Rectal smooth muscle tissue (tissue), 1 donor: ENCODE results near the gene ADAMTSL3.
"Not testable (repeated sequence)": the region's sequence is repeated elsewhere in the genome, so short reads cannot be mapped to it uniquely, and the experiment has no call there.

Source experiments
- H3K27ac ChIP-seq: one replicate; pipeline ENCODE4 v1.7.0; 2013; ENCODE audit warnings: low read depth, low read length, inconsistent platforms
- H3K27me3 ChIP-seq: one replicate; pipeline ENCODE4 v1.7.0; 2013; ENCODE audit warnings: low read length; ENCODE audit not compliant: control insufficient read depth, insufficient read depth
- H3K36me3 ChIP-seq: one replicate; pipeline ENCODE4 v1.7.0; 2013; ENCODE audit warnings: low read length; ENCODE audit not compliant: control insufficient read depth, insufficient read depth
- H3K4me1 ChIP-seq: one replicate; pipeline ENCODE4 v1.7.0; 2013; ENCODE audit warnings: low read length; ENCODE audit not compliant: control insufficient read depth, insufficient read depth
- H3K4me3 ChIP-seq: one replicate; pipeline ENCODE4 v1.7.0; 2013; ENCODE audit warnings: low read length
- H3K9ac ChIP-seq: one replicate; pipeline ENCODE4 v1.7.0; 2013; ENCODE audit warnings: low read length

ADAMTSL3 gene

GRCh38 chr15:83739629-83740028 is 85.7 kb downstream of the ADAMTSL3 start:
- Histone ChIP-seq H3K9ac (no peak overlapping the region), H3K4me3 (no peak overlapping the region), H3K4me1 (no peaks in the 10 kb centered on the region), H3K27ac (no peak overlapping the region), H3K36me3 (no peaks in the 10 kb centered on the region), H3K27me3 (no peaks in the 10 kb centered on the region)

DNA sequence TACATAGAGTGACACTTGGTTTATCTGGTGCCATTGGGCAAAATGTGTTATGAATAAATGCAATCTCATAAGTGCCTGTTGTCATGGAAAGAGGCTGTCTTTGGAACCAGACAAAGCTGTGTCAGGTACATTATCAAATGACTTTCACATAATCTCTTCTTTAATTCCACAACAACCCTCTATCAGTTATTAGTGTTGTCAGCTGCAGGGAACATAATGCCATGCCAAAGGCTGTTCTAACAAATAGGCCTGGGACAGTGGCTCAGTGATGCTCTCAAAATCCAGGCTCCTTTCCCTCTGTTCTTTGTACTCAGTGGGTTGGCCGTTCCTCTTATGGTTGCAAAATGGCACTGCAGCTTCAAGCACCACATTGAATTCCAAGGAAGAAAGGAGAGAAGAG is 91.8 kb downstream of the ADAMTSL3 start:
- Histone ChIP-seq H3K4me3 (no peak overlapping the region), H3K4me1 (peaks cover 14% of the 10 kb centered on the region), H3K27me3 (no peaks in the 10 kb centered on the region), H3K27ac (no peak overlapping the region), H3K9ac (no peak overlapping the region), H3K36me3 (no peaks in the 10 kb centered on the region)

DNA sequence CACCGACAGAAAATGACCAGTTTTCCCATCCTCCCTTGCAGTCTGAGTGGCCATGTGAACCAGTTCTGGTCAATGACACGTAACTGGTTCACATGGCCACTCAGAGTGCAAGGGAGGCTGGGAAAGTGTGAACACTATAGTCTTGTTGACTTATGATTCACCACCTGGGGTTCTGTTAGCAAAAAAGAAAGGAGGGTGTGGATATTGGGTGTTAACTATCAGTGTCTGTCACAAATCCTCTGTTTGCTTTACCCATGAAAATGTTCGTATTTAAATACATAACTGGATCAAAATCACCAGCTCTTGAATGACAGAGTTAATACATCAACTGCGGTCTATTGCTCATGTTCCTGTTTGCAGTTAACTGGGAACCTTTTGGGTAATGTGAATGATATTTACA is 92.3 kb downstream of the ADAMTSL3 start:
- Histone ChIP-seq H3K27ac (peak overlapping the region; percentile 18), H3K4me1 (peaks cover 14% of the 10 kb centered on the region), H3K9ac (no peak overlapping the region), H3K27me3 (no peaks in the 10 kb centered on the region), H3K4me3 (no peak overlapping the region), H3K36me3 (no peaks in the 10 kb centered on the region)

DNA sequence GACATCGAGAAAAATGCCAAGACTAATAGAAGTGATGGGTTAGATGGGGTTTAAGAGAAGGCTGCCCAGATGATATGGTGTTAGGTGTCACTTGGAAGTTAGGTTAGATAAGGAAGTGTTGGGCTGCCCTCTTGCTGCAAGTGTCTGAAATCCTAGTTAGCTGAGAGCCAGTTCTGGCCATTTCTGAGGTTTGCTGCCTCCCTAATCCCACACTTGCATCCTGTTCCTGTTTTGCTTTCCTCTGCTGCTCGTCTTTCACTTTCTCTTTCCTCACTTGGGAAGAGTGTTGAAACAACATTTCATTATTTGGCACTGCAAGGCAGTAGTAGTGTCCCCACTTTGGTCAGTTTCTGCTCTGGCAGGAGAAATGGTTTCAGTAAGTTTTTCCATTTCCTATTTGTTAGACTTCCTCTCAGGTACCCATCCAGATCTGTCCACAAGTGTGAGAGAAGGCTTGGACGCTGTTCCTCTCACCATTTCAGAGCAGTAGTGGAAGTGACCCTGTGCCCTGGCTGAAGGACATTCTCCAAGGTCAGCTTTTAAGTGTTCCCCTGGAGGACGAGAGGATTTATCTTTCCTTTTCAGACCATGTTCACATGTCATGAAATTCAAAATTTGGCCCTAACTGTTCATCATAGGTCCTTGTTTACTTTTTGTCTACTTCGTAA is 93.3 kb downstream of the ADAMTSL3 start:
- Histone ChIP-seq H3K9ac (no peak overlapping the region), H3K27me3 (no peaks in the 10 kb centered on the region), H3K27ac (peak overlapping the region; percentile 77), H3K4me1 (peaks cover 14% of the 10 kb centered on the region), H3K4me3 (peak overlapping the region; percentile 36), H3K36me3 (no peaks in the 10 kb centered on the region)

GRCh38 chr15:83747718-83748110 is 93.8 kb downstream of the ADAMTSL3 start:
- H3K27me3 ChIP-seq = no peaks in the 10 kb centered on the region
- H3K36me3 ChIP-seq = no peaks in the 10 kb centered on the region
- peak overlapping the region; percentile 77 for H3K27ac ChIP-seq
- no peak overlapping the region for H3K4me3 ChIP-seq
- peaks cover 14% of the 10 kb centered on the region for H3K4me1 ChIP-seq
- no peak overlapping the region for H3K9ac ChIP-seq

DNA sequence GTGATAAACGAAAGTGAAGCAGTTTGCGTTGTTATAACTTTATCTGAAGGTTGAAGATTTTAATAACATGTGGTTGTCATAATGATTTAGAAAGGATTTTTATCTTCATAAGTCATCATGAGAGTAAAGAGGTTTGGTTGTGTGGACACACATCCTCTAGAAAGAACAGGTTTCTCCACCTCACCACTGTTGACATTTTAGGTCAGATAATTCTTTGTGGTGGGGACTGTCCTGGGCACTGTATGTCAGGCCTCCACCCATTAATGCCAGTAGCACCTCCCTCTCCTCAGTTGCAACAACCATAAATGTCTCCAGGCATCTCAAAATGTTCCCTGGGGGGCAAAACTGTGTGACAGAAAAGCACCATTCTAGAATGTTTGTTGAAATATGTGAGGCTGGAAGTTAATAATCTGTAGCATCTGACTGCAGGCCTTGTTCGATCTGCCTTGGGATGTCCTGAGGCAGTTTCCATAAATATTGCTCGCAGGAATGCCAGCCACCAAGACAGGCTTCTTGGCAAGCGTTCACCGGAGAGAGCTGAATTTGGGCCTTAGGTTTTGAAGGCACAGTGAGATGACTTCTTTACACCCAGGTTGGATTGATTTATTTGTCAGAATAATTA is 100.1 kb downstream of the ADAMTSL3 start:
- H3K36me3 ChIP-seq = no peaks in the 10 kb centered on the region
- H3K4me3 ChIP-seq = no peak overlapping the region
- H3K4me1 ChIP-seq = peaks cover 12% of the 10 kb centered on the region
- no peaks in the 10 kb centered on the region for H3K27me3 ChIP-seq
- no peak overlapping the region for H3K9ac ChIP-seq
- H3K27ac ChIP-seq = peak overlapping the region; percentile 55

DNA sequence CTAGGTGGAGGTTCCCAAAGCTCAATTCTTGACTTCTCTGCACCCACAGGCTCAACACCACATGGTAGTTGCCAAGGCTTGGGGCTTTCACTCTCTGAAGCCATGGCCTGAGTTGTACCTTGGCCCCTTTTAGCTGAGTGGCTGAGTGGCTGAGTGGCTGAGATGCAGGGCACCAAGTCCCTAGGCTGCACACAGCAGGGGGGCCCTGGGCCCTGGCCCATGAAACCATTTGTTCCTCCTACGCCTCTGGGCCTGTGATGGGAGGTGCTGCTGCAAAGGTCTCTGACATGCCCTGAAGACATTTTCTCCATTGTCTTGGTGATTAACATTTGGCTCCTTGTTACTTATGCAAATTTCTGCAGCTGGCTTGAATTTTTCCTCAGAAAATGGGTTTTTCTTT is 103.4 kb downstream of the ADAMTSL3 start:
- H3K36me3 ChIP-seq, H3K4me3 ChIP-seq, H3K27ac ChIP-seq, H3K9ac ChIP-seq, H3K27me3 ChIP-seq: not testable (repeated sequence)
- peaks cover 12% of the 10 kb centered on the region for H3K4me1 ChIP-seq

DNA sequence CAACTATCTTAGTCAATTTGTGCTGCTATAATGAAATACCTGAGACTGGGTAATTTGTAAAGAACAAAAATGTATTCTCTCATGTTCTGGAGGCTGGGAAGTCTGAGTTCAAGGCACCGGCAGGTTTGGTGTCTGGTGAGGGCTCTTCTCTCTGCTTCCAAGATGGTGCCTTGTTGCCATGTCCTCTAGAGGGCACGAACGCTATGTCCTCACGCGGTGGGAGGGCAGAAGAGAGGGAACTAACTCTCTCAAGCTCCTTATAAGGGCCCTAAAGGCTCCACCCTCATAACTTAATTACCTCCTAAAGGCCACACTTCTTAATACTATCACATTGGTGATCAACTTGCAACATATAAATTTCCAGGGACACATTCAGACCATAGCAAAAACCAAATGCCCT is 108.4 kb downstream of the ADAMTSL3 start:
- no peak overlapping the region for H3K9ac ChIP-seq
- H3K4me3 ChIP-seq = no peak overlapping the region
- H3K36me3 ChIP-seq = no peaks in the 10 kb centered on the region
- peaks cover 19% of the 10 kb centered on the region for H3K4me1 ChIP-seq
- no peaks in the 10 kb centered on the region for H3K27me3 ChIP-seq
- H3K27ac ChIP-seq = no peak overlapping the region

DNA sequence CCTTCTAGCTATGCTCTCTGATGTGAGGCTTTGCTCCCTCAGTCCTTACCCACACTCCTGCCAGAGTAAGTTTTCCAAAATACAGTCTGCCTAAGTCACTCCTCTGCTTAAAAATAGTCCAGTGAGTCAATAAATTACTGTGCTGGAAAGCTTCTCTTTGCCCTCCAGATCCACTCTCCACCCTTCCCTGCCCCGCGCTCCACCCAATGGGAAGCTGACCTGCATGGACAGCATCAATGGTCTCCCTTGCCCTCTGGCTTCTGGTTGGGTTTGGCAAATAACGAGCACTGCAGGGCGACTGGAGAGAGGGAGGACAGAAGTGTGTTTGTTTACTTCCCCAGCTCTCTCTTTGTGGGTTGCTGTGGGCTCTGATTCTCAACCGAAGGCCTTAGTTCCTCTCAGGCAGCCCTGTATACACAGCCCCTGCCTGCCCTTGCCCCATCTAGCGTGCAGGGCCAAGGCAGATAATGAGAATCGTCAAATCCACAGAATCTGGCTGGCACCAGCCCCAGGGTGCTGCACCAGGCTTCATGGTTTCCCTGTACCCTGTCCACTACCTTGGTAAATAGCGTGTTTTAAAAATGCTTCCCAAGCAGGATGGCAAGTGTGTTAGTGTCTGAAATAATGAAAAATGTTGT is 110.4 kb downstream of the ADAMTSL3 start:
- H3K4me1 ChIP-seq = peaks cover 28% of the 10 kb centered on the region
- H3K4me3 ChIP-seq = no peak overlapping the region
- no peaks in the 10 kb centered on the region for H3K27me3 ChIP-seq
- H3K36me3 ChIP-seq = no peaks in the 10 kb centered on the region
- H3K27ac ChIP-seq = no peak overlapping the region
- H3K9ac ChIP-seq = no peak overlapping the region

DNA sequence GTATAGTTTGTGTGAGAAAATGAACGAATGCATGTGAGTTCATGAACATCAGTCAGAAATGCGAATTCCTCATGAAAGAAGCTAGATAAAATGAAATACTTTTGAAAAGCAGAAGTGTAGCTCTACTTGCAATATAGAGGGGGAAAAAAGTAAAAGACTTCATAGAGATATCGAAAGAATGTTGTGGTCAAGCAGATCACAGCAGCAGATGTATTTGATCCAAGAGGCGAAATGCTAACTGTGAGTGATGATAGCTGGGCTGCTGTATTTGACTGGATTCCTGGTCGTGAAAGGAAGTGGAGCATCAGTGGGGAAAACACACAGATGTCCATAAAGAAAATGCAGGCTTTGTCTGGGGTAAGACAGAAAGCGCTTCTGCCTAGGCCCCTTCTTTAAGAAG is 112.4 kb downstream of the ADAMTSL3 start:
- no peak overlapping the region for H3K27ac ChIP-seq
- no peak overlapping the region for H3K4me3 ChIP-seq
- no peaks in the 10 kb centered on the region for H3K36me3 ChIP-seq
- H3K4me1 ChIP-seq = peaks cover 33% of the 10 kb centered on the region
- no peak overlapping the region for H3K9ac ChIP-seq
- no peaks in the 10 kb centered on the region for H3K27me3 ChIP-seq

DNA sequence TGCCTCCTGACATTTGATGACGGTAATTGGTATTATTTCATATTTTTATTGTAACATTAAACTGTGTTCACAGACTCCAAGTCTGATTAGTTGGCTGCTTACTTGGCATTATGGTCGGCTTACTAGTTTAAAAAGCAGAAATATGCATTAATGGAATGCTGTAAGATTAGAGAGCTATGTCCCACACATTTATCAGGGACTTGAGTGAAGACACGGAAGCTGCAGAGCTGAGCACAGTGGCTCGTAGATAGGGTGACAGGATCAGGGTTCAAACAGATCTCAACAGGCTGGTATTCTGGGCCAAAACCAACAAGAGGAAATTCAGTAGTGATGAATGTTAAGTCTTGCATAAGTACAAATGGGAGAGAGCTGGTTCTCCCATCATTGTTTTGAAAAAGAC is 113.8 kb downstream of the ADAMTSL3 start:
- no peaks in the 10 kb centered on the region for H3K36me3 ChIP-seq
- no peak overlapping the region for H3K9ac ChIP-seq
- H3K27me3 ChIP-seq = no peaks in the 10 kb centered on the region
- H3K4me3 ChIP-seq = no peak overlapping the region
- no peak overlapping the region for H3K27ac ChIP-seq
- H3K4me1 ChIP-seq = peaks cover 33% of the 10 kb centered on the region

GRCh38 chr15:83769411-83769999 is 115.6 kb downstream of the ADAMTSL3 start:
- peaks cover 32% of the 10 kb centered on the region for H3K4me1 ChIP-seq
- H3K36me3 ChIP-seq = peaks cover 3% of the 10 kb centered on the region
- H3K27ac ChIP-seq = no peak overlapping the region
- H3K4me3 ChIP-seq = no peak overlapping the region
- no peak overlapping the region for H3K9ac ChIP-seq
- no peaks in the 10 kb centered on the region for H3K27me3 ChIP-seq
